Caco-2 (cell line): Measurements from ENCODE around the gene COL8A2. TPM values are rescaled to one million over a fixed set of nuclear protein-coding genes. Genes with fewer than 3 reads are reported as not detected.

ENCODE experiments used
- BruUV-seq: library from RNA; stranded (reverse); fragments of 400-500 nt; replicated peaks from 2 replicates; lab custom pipeline; 2021; lab: Mats Ljungman, UMichigan
- CTCF ChIA-PET: fragments of 300-600 bp; sonication (Branson Sonifier 250); formaldehyde crosslinking; loops from one replicate; lab custom pipeline; 2022; ENCODE audit warnings: antibody characterized with exemption; lab: Charles Lee
- POLR2A ChIA-PET: fragments of 300-600 bp; sonication (Branson Sonifier 250); formaldehyde crosslinking; loops from one replicate; lab custom pipeline; 2022; ENCODE audit warnings: antibody characterized with exemption; lab: Charles Lee
- DNase-seq, 2 experiments: peaks; one replicate each; pipeline versions ENCODE4 v3.0.0 to v3.0.0-alpha.2; 2020 to 2022
- H3K27me3 ChIP-seq: replicated peaks from 2 replicates; pipeline ENCODE4 v1.6.0; 2011; ENCODE audit warnings: low read length; ENCODE audit not compliant: control insufficient read depth, insufficient read depth
- H3K36me3 ChIP-seq: 2 replicates; pipeline ENCODE4 v1.5.1; 2011; ENCODE audit warnings: low read length; ENCODE audit not compliant: control insufficient read depth, insufficient read depth
- H3K4me1 ChIP-seq: fragments of 250-450 bp; sonication (Bioruptor Pico); 2 replicates; pipeline ENCODE4 v1.5.1; 2020; ENCODE audit warnings: mild to moderate bottlenecking
- H3K4me3 ChIP-seq: 2 replicates; pipeline ENCODE4 v1.5.1; 2011; ENCODE audit warnings: low read depth, mild to moderate bottlenecking, control low read depth, low read length
- H3K9me3 ChIP-seq: fragments of 250-450 bp; sonication (Bioruptor Pico); 2 replicates; pipeline ENCODE4 v1.5.1; 2020; ENCODE audit warnings: mild to moderate bottlenecking, moderate library complexity
- H3K27ac Mint-ChIP-seq: one replicate; pipeline ENCODE4 v1.8.0; 2022; ENCODE audit warnings: mixed read lengths; ENCODE audit not compliant: unreplicated experiment
- H3K27me3 Mint-ChIP-seq: one replicate; pipeline ENCODE4 v1.8.0; 2022; ENCODE audit warnings: mixed read lengths; ENCODE audit not compliant: insufficient read depth, unreplicated experiment
- H3K36me3 Mint-ChIP-seq: one replicate; pipeline ENCODE4 v1.8.0; 2022; ENCODE audit warnings: mild to moderate bottlenecking, mixed read lengths; ENCODE audit not compliant: insufficient read depth, unreplicated experiment
- H3K4me1 Mint-ChIP-seq: one replicate; pipeline ENCODE4 v1.8.0; 2022; ENCODE audit warnings: low read depth, mixed read lengths; ENCODE audit not compliant: unreplicated experiment
- H3K4me3 Mint-ChIP-seq: one replicate; pipeline ENCODE4 v1.8.0; 2022; ENCODE audit warnings: mild to moderate bottlenecking, moderate library complexity, mixed read lengths; ENCODE audit not compliant: unreplicated experiment
- H3K9me3 Mint-ChIP-seq: one replicate; pipeline ENCODE4 v1.8.0; 2022; ENCODE audit warnings: mixed read lengths; ENCODE audit not compliant: unreplicated experiment
- intact Hi-C: fragments of 100-400 bp; cut with micrococcal nuclease; formaldehyde crosslinking; loops from one replicate; pipeline ENCODE4 v1.10.0; 2022; ENCODE audit not compliant: unreplicated experiment
- total RNA-seq: library from RNA; stranded (reverse); gene quantifications from 2 replicates; pipeline ENCODE4 v1.2.3, GENCODE V29; 2022
- TF ChIP-seq, protein P1 (sequence below), 2 experiments: fragments of 200-600 bp in 1 of 2; IDR thresholded peaks; 1 replicate in 1 of 2; 2 replicates in 1 of 2; pipeline versions ENCODE4 v1.5.1 to v1.8.0; 2011 to 2022; ENCODE audit warnings: antibody characterized with exemption in 1 of 2, control low read depth in 1 of 2, inconsistent platforms in 1 of 2, low read depth in 1 of 2, low read length in 1 of 2, mild to moderate bottlenecking in 1 of 2, moderate library complexity in 1 of 2; ENCODE audit not compliant: insufficient read depth in 1 of 2, severe bottlenecking in 1 of 2, unreplicated experiment in 1 of 2

COL8A2 gene
- total RNA-seq, 1 experiment from 2014 or later = 0.18 TPM

DNA sequence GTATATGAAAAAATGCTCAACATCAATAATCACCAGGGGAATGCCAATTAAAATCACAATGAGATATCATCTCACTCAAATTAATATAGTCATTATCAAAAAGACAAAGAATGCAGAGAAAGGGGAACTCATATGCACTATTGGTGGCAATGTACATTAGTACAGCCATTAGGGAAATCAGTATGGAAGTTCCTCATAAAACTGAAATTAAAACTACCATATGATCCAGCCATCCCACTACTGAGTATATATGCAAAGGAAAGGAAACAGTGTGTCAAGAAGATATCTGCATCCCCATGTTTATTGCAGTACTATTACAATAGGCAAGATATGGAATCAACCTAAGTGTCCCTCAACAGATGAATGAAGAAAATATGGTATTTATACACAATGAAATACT lies 73.2 kb downstream of the COL8A2 start:
- no TSS peak for BruUV-seq
- intact Hi-C loops = no loop called here
- Mint-ChIP-seq H3K4me3 (no peak overlapping the region), H3K9me3 (no peaks in the 10 kb centered on the region), H3K36me3 (peaks cover 5% of the 10 kb centered on the region), H3K27ac (no peak overlapping the region), H3K4me1 (no peaks in the 10 kb centered on the region), H3K27me3 (no peaks in the 10 kb centered on the region)
- no peak for DNase-seq
- TF ChIP-seq, protein P1, sequence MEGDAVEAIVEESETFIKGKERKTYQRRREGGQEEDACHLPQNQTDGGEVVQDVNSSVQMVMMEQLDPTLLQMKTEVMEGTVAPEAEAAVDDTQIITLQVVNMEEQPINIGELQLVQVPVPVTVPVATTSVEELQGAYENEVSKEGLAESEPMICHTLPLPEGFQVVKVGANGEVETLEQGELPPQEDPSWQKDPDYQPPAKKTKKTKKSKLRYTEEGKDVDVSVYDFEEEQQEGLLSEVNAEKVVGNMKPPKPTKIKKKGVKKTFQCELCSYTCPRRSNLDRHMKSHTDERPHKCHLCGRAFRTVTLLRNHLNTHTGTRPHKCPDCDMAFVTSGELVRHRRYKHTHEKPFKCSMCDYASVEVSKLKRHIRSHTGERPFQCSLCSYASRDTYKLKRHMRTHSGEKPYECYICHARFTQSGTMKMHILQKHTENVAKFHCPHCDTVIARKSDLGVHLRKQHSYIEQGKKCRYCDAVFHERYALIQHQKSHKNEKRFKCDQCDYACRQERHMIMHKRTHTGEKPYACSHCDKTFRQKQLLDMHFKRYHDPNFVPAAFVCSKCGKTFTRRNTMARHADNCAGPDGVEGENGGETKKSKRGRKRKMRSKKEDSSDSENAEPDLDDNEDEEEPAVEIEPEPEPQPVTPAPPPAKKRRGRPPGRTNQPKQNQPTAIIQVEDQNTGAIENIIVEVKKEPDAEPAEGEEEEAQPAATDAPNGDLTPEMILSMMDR (IDR thresholded peaks at IDR 0.05; ENCODE audit: insufficient read depth in 1 of 2, low read depth in 1 of 2, low read length in 1 of 2, severe bottlenecking in 1 of 2, unreplicated experiment in 1 of 2) = no peak
- CTCF ChIA-PET = no interaction called here
- Histone ChIP-seq H3K9me3 (no peaks in the 10 kb centered on the region), H3K36me3 (no peaks in the 10 kb centered on the region), H3K4me1 (no peaks in the 10 kb centered on the region), H3K27me3 (no peaks in the 10 kb centered on the region), H3K4me3 (no peak overlapping the region)
- POLR2A ChIA-PET = no interaction called here

Other genes with a start within 250 kb of the COL8A2 start
- gene AGO1, start 242.0 kb downstream of the COL8A2 start, total RNA-seq = 28.9 and 29.8 TPM in 2 replicates
- 18.1 and 19.7 TPM in 2 replicates for gene AGO3, start 194.1 kb downstream of the COL8A2 start, total RNA-seq
- gene TEKT2, start 41.1 kb downstream of the COL8A2 start, total RNA-seq = not detected in 2 replicates
- 17.5 and 19.3 TPM in 2 replicates for gene ADPRS, start 36.3 kb downstream of the COL8A2 start, total RNA-seq
- gene TRAPPC3, start 24.3 kb upstream of the COL8A2 start, total RNA-seq = 35.4 and 37.9 TPM in 2 replicates
- 33.7 and 37.7 TPM in 2 replicates for gene MAP7D1, start 30.9 kb upstream of the COL8A2 start, total RNA-seq
- 86.8 and 89.1 TPM in 2 replicates for gene THRAP3, start 99.2 kb upstream of the COL8A2 start, total RNA-seq
- gene SH3D21, start 181.1 kb upstream of the COL8A2 start, total RNA-seq = 12.1 and 12.4 TPM in 2 replicates
- gene EVA1B, start 198.4 kb upstream of the COL8A2 start, total RNA-seq = 4.1 and 5.5 TPM in 2 replicates